WTC11 (cell line): ENCODE results near the gene FGF14. TPM values are rescaled to one million over a fixed set of nuclear protein-coding genes. Genes with fewer than 3 reads are reported as not detected.

ENCODE experiments used
- ATAC-seq: fragments of 200-7000 bp; cut with Tn5 transposase; 2 replicates; pipeline ENCODE4 v1.10.0; 2021; ENCODE audit warnings: mild to moderate bottlenecking, moderate library complexity
- CTCF ChIA-PET: fragments of 300-600 bp; sonication (Branson Sonifier 250); formaldehyde crosslinking; loops from one replicate; lab custom pipeline; 2021; ENCODE audit warnings: antibody characterized with exemption; lab: Charles Lee
- POLR2A ChIA-PET: fragments of 350-600 bp; sonication (Branson Sonifier 250); formaldehyde crosslinking; loops from one replicate; lab custom pipeline; 2021; ENCODE audit warnings: antibody characterized with exemption; lab: Charles Lee
- DNase-seq: peaks from one replicate; pipeline ENCODE4 v3.0.0; 2021; ENCODE audit warnings: low spot score
- H3K27ac Mint-ChIP-seq: 2 replicates; pipeline ENCODE4 v1.8.0; 2021; ENCODE audit warnings: mixed read lengths
- H3K27me3 Mint-ChIP-seq: 2 replicates; pipeline ENCODE4 v1.8.0; 2021; ENCODE audit warnings: low read depth, mild to moderate bottlenecking, moderate library complexity, mixed read lengths
- H3K36me3 Mint-ChIP-seq: 2 replicates; pipeline ENCODE4 v1.8.0; 2021; ENCODE audit warnings: mixed read lengths
- H3K4me1 Mint-ChIP-seq: 2 replicates; pipeline ENCODE4 v1.8.0; 2022; ENCODE audit warnings: mixed read lengths
- H3K4me3 Mint-ChIP-seq: 2 replicates; pipeline ENCODE4 v1.8.0; 2021; ENCODE audit warnings: mild to moderate bottlenecking, moderate library complexity, mixed read lengths
- H3K9me3 Mint-ChIP-seq: 2 replicates; pipeline ENCODE4 v1.8.0; 2021; ENCODE audit warnings: mixed read lengths
- ATF2 ChIP-seq: sonication (generic); formaldehyde crosslinking; IDR thresholded peaks from 2 replicates; pipeline ENCODE4 v1.8.1; 2022; ENCODE audit warnings: low read depth, missing genetic modification reagents, borderline replicate concordance
- ATF6 ChIP-seq: sonication (generic); formaldehyde crosslinking; IDR thresholded peaks from 2 replicates; pipeline ENCODE4 v1.8.1; 2023; ENCODE audit warnings: mild to moderate bottlenecking, missing genetic modification reagents
- CREM ChIP-seq: sonication (generic); formaldehyde crosslinking; IDR thresholded peaks from 2 replicates; pipeline ENCODE4 v1.8.1; 2022; ENCODE audit warnings: mild to moderate bottlenecking, missing genetic modification reagents, moderate library complexity
- FOXP1 ChIP-seq: sonication (generic); formaldehyde crosslinking; IDR thresholded peaks from 2 replicates; pipeline ENCODE4 v1.8.0; 2022; ENCODE audit warnings: missing genetic modification reagents, mild to moderate bottlenecking, moderate library complexity, borderline replicate concordance
- GTF2I ChIP-seq: fragments of 250-450 bp; sonication (Bioruptor Pico); conservative IDR thresholded peaks from 2 replicates; pipeline ENCODE4 v1.4.0; 2021; ENCODE audit warnings: mild to moderate bottlenecking
- MAX ChIP-seq: sonication (generic); formaldehyde crosslinking; IDR thresholded peaks from 2 replicates; pipeline ENCODE4 v1.8.0; 2022; ENCODE audit warnings: mild to moderate bottlenecking, missing genetic modification reagents
- NFATC4 ChIP-seq: fragments of 250-450 bp; sonication (Bioruptor Pico); IDR thresholded peaks from 2 replicates; pipeline ENCODE4 v1.9.0; 2021; ENCODE audit warnings: mild to moderate bottlenecking
- NFE2L1 ChIP-seq: sonication (generic); formaldehyde crosslinking; IDR thresholded peaks from 2 replicates; pipeline ENCODE4 v1.8.1; 2023; ENCODE audit warnings: missing genetic modification reagents
- NR1H2 ChIP-seq: sonication (generic); formaldehyde crosslinking; IDR thresholded peaks from 2 replicates; pipeline ENCODE4 v1.9.0; 2021; ENCODE audit warnings: mild to moderate bottlenecking, moderate library complexity, missing genetic modification reagents
- RELA ChIP-seq: sonication (generic); formaldehyde crosslinking; IDR thresholded peaks from 2 replicates; pipeline ENCODE4 v1.8.1; 2022; ENCODE audit warnings: missing genetic modification reagents, mild to moderate bottlenecking, borderline replicate concordance
- TCF7 ChIP-seq: sonication (generic); formaldehyde crosslinking; IDR thresholded peaks from 2 replicates; pipeline ENCODE4 v1.8.0; 2022; ENCODE audit warnings: mild to moderate bottlenecking, low read depth, missing genetic modification reagents, moderate library complexity
- TP53 ChIP-seq: sonication (generic); formaldehyde crosslinking; IDR thresholded peaks from 2 replicates; pipeline ENCODE4 v1.8.1; 2023; ENCODE audit warnings: mild to moderate bottlenecking, missing genetic modification reagents
- USF2 ChIP-seq: sonication (generic); formaldehyde crosslinking; IDR thresholded peaks from 2 replicates; pipeline ENCODE4 v1.8.1; 2023; ENCODE audit warnings: mild to moderate bottlenecking, missing genetic modification reagents, moderate library complexity
- total RNA-seq: library from RNA; stranded (reverse); gene quantifications from 3 replicates; pipeline ENCODE4 v1.2.3, GENCODE V29; 2021
- TF ChIP-seq, protein P1 (sequence below): sonication (generic); formaldehyde crosslinking; IDR thresholded peaks from 2 replicates; pipeline ENCODE4 v1.8.0; 2022; ENCODE audit warnings: mild to moderate bottlenecking, missing genetic modification reagents
- TF ChIP-seq, protein P2 (sequence below): fragments of 250-450 bp; sonication (Bioruptor Pico); IDR thresholded peaks from 2 replicates; pipeline ENCODE4 v2.1.2; 2022; ENCODE audit warnings: mild to moderate bottlenecking, moderate library complexity

FGF14 gene
- total RNA-seq, 1 experiment from 2014 or later: 0.28 TPM

- Mint-ChIP-seq H3K27me3 (no peaks in the 10 kb centered on the region), H3K4me1 (peaks cover 8% of the 10 kb centered on the region)
- POLR2A ChIA-PET: no interaction called here
These were observed 401.1 kb downstream of the FGF14 start for GRCh38 chr13:102000764-102001163.

GRCh38 chr13:101998129-101998528 is 403.7 kb downstream of the FGF14 start:
- ChIA-PET CTCF (no interaction called here), POLR2A (no interaction called here)
- Mint-ChIP-seq H3K4me1 (no peaks in the 10 kb centered on the region), H3K36me3 (no peaks in the 10 kb centered on the region), H3K27me3 (no peaks in the 10 kb centered on the region), H3K4me3 (no peak overlapping the region), H3K9me3 (no peaks in the 10 kb centered on the region), H3K27ac (no peak overlapping the region)
- no peak for ATAC-seq
- TF ChIP-seq NR1H2 (no peak), TP53 (no peak), USF2 (CRISPR knock-in tag) (no peak)
- no peak for DNase-seq

More at GRCh38 chr13:102000764-102001163, 401.1 kb downstream of the FGF14 start:
- no peak for TF ChIP-seq TP53
- TF ChIP-seq, all 79 proteins: peak for 0
- no peaks in the 10 kb centered on the region for H3K36me3 Mint-ChIP-seq
- H3K4me3 Mint-ChIP-seq: no peak overlapping the region
- no peak overlapping the region for H3K27ac Mint-ChIP-seq
- CTCF ChIA-PET: interaction anchor here (0.5 kb wide), 1 partner anchor 310 kb away, joined by 5 read pairs; no protein-coding TSS in a partner anchor
- ATAC-seq (no peak), DNase-seq (no peak)
- no peaks in the 10 kb centered on the region for H3K9me3 Mint-ChIP-seq

DNA sequence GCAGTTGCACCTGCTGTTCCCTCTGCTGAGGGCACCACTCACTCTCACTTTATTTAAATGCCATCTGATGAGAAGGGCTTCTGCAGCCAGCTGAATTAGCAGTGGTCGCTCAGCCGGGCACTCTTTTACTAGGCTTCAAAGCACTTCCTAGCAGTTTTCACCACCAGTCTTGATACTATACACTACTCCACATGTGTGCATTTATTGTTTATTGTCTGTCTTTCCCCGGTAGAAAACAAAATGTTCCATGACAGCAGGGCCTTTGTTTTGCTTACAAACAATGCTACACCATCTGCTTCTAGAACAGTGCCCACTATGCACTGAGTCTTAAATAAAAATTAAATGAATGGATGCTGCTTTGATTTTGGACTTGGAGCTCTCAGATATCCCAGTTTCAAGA is 404.9 kb downstream of the FGF14 start:
- DNase-seq: no peak
- Mint-ChIP-seq H3K4me3 (no peak overlapping the region), H3K27ac (no peak overlapping the region), H3K4me1 (no peaks in the 10 kb centered on the region), H3K27me3 (no peaks in the 10 kb centered on the region), H3K36me3 (no peaks in the 10 kb centered on the region), H3K9me3 (no peaks in the 10 kb centered on the region)
- no peak for ATAC-seq
- ChIA-PET POLR2A (no interaction called here), CTCF (no interaction called here)
- TF ChIP-seq ATF6 (CRISPR knock-in tag): no peak
- no peak for TF ChIP-seq RELA (CRISPR knock-in tag)

GRCh38 chr13:101989798-101990350 is 412.0 kb downstream of the FGF14 start:
- ChIA-PET CTCF (no interaction called here), POLR2A (no interaction called here)
- DNase-seq: no peak
- Mint-ChIP-seq H3K9me3 (0 out of 2 replicates have a peak, but pooled peaks cover 4% of the 10 kb centered on the region), H3K36me3 (no peaks in the 10 kb centered on the region), H3K27me3 (no peaks in the 10 kb centered on the region), H3K4me3 (no peak overlapping the region), H3K27ac (no peak overlapping the region), H3K4me1 (no peaks in the 10 kb centered on the region)
- TF ChIP-seq MAX: no peak
- no peak for TF ChIP-seq ATF2 (CRISPR knock-in tag)
- no peak for TF ChIP-seq GTF2I (CRISPR knock-in tag)
- TF ChIP-seq FOXP1 (CRISPR knock-in tag): no peak
- TF ChIP-seq CREM (CRISPR knock-in tag): no peak
- TF ChIP-seq, protein P1, sequence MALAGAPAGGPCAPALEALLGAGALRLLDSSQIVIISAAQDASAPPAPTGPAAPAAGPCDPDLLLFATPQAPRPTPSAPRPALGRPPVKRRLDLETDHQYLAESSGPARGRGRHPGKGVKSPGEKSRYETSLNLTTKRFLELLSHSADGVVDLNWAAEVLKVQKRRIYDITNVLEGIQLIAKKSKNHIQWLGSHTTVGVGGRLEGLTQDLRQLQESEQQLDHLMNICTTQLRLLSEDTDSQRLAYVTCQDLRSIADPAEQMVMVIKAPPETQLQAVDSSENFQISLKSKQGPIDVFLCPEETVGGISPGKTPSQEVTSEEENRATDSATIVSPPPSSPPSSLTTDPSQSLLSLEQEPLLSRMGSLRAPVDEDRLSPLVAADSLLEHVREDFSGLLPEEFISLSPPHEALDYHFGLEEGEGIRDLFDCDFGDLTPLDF: no peak
- no peak for TF ChIP-seq TCF7 (CRISPR knock-in tag)
- TF ChIP-seq, protein P2, sequence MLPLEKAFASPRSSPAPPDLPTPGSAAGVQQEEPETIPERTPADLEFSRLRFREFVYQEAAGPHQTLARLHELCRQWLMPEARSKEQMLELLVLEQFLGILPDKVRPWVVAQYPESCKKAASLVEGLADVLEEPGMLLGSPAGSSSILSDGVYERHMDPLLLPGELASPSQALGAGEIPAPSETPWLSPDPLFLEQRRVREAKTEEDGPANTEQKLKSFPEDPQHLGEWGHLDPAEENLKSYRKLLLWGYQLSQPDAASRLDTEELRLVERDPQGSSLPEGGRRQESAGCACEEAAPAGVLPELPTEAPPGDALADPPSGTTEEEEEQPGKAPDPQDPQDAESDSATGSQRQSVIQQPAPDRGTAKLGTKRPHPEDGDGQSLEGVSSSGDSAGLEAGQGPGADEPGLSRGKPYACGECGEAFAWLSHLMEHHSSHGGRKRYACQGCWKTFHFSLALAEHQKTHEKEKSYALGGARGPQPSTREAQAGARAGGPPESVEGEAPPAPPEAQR (CRISPR knock-in tag): no peak
- TF ChIP-seq NFATC4: no peak
- no peak for TF ChIP-seq NFE2L1
- no peak for ATAC-seq
